Parathyroid adenoma (tissue), 2 donors: ENCODE measurements around the gene GMEB2.
A peak's percentile ranks its signal among the peaks of the same experiment; 100 is the strongest.
"Not testable (repeated sequence)": the region's sequence is repeated elsewhere in the genome, so short reads cannot be mapped to it uniquely, and the experiment has no call there.

Experiments used
- H2AFZ ChIP-seq: fragments of 300-600 bp; sonication (generic); one replicate; pipeline ENCODE4 v1.7.0; 2017; ENCODE audit warnings: antibody characterized with exemption, mild to moderate bottlenecking
- H3K27ac ChIP-seq: fragments of 300-600 bp; sonication (generic); one replicate; pipeline ENCODE4 v1.7.0; 2017
- H3K27me3 ChIP-seq: fragments of 300-600 bp; sonication (generic); one replicate; pipeline ENCODE4 v1.7.0; 2017; ENCODE audit warnings: low read length; ENCODE audit not compliant: control insufficient read depth, insufficient read depth
- H3K36me3 ChIP-seq: fragments of 300-600 bp; sonication (generic); one replicate; pipeline ENCODE4 v1.7.0; 2017; ENCODE audit warnings: low read length; ENCODE audit not compliant: control insufficient read depth, insufficient read depth
- H3K4me1 ChIP-seq: fragments of 300-600 bp; sonication (generic); one replicate; pipeline ENCODE4 v1.7.0; 2017; ENCODE audit warnings: control low read depth
- H3K4me2 ChIP-seq: fragments of 300-600 bp; sonication (generic); one replicate; pipeline ENCODE4 v1.7.0; 2017; ENCODE audit warnings: low read length
- H3K4me3 ChIP-seq: fragments of 300-600 bp; sonication (generic); one replicate; pipeline ENCODE4 v1.7.0; 2017; ENCODE audit warnings: low read depth, low read length
- H3K79me2 ChIP-seq: fragments of 300-600 bp; sonication (generic); one replicate; pipeline ENCODE4 v1.7.0; 2017; ENCODE audit warnings: control low read depth
- H3K9ac ChIP-seq: fragments of 300-600 bp; sonication (generic); one replicate; pipeline ENCODE4 v1.7.0; 2017; ENCODE audit warnings: mild to moderate bottlenecking
- H3K9me3 ChIP-seq: fragments of 300-600 bp; sonication (generic); one replicate; pipeline ENCODE4 v1.7.0; 2017; ENCODE audit warnings: low read length; ENCODE audit not compliant: control insufficient read depth
- TF ChIP-seq, protein P1 (sequence below): fragments of 300-600 bp; sonication (generic); IDR thresholded peaks from one replicate; pipeline ENCODE4 v1.7.0; 2017; ENCODE audit warnings: antibody characterized with exemption, mild to moderate bottlenecking
- donor health status: primary hyperparathyroidism.

Gene GMEB2

DNA sequence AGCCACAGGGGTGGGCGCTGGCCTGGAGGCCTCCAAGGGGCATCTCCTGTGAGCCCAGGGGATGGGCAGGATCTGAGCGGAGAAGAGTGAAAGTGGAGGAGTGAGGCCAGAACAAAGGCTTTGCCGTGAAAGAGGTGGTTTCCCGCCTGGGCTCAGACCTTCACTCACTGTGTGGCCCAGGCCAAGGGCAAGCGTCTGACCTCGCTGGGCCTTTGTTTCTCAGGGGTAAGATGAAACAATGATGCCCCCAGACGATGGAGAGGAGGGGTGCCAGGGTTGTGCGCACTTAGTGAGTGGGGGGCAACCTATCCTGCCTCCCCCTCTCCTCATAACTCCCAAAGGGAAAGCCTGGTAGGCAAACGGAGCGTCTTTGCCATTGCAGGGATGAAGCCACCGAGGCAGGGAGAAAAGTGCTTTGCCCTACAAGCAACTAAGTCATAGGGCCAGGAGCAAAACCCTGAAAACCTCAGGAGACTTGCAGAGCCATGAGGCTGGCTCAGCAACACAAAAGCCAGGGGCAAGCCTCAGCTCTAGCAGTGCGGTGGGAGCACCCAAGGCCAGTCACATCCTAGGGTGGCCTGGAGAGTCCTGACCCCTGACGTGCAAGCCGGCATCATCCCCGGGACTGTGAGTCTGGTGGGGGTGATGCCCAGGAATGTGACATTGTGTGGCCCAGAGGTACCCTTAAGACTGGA lies 27.2 kb upstream of the GMEB2 start:
- H3K9ac ChIP-seq = no peak overlapping the region

DNA sequence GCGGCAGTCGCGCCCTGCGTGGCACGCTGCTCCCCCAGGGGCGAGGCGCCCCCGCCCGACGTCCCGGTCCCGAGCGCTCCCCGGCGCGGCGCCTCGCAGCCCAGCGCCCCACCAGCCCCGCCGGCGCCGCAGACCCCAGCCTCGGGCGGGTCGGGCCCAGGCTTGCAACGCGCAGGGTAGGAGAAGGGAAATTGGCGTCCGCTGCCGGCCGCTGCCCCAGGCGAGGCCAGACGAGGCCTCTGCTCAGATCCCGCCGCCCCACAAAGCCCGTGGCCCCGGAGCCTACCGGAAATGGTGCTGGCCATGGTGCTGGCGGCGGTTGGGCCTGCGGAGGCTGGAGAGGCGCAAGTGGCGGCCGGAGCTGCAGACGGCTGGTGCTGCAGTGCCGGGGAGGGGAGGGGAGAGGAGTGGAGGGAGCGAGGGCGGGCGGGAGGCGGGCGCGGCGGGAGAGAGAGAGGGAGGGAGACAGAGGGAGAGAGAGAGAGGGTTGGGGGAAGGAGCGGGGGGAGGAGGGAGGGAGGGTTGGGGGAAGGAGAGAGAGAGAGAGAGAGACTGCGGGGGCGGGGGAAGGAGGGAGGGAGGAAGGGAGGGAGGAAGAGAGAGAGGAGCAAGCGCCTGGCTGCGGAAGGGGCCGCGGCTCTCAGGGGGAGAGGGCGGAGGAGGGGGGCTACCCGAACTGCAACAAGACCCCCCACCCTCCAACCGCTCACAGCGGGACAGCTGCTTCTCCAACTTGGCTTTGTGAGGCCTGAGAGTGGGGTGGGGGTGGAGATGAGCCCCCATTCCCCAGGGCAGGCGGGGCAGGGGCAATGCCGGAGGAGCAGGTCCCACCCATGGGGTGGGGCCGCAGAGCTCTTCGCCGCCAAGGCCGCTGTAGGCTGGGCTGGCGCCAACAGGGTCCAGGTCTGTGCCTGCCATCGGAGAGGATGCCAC lies 26.4 kb upstream of the GMEB2 start, which contains the start of gene STMN3:
Gene STMN3 (minus strand): TSS at position 384 of the 933 bp plus-strand sequence. CDS start 79 bp downstream, at position 305.
- peak within 1 kb of the TSS; percentile 52 for H3K4me3 ChIP-seq
- H2AFZ ChIP-seq = peak within 1 kb of the TSS; percentile 88
- no peaks in the 10 kb centered on the region for H3K9me3 ChIP-seq
- peaks cover 22% of the 10 kb centered on the region for H3K4me1 ChIP-seq
- TF ChIP-seq, protein P1, sequence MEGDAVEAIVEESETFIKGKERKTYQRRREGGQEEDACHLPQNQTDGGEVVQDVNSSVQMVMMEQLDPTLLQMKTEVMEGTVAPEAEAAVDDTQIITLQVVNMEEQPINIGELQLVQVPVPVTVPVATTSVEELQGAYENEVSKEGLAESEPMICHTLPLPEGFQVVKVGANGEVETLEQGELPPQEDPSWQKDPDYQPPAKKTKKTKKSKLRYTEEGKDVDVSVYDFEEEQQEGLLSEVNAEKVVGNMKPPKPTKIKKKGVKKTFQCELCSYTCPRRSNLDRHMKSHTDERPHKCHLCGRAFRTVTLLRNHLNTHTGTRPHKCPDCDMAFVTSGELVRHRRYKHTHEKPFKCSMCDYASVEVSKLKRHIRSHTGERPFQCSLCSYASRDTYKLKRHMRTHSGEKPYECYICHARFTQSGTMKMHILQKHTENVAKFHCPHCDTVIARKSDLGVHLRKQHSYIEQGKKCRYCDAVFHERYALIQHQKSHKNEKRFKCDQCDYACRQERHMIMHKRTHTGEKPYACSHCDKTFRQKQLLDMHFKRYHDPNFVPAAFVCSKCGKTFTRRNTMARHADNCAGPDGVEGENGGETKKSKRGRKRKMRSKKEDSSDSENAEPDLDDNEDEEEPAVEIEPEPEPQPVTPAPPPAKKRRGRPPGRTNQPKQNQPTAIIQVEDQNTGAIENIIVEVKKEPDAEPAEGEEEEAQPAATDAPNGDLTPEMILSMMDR = no peak
- no peaks in the 10 kb centered on the region for H3K36me3 ChIP-seq
- H3K4me2 ChIP-seq = peak within 1 kb of the TSS; percentile 77
- H3K27me3 ChIP-seq = no peaks in the 10 kb centered on the region
- H3K79me2 ChIP-seq = peaks cover 4% of the 10 kb centered on the region
- H3K9ac ChIP-seq = peak within 1 kb of the TSS; percentile 19
- H3K27ac ChIP-seq = peak within 1 kb of the TSS; percentile 86

More for the DNA sequence above, 27.2 kb upstream of the GMEB2 start:
- TF ChIP-seq, protein P1 = no peak
- H3K4me3 ChIP-seq = peak overlapping the region; percentile 42
- H3K4me1 ChIP-seq = peaks cover 25% of the 10 kb centered on the region
- peaks cover 8% of the 10 kb centered on the region for H3K79me2 ChIP-seq
- H3K36me3 ChIP-seq = no peaks in the 10 kb centered on the region
- H3K9me3 ChIP-seq = no peaks in the 10 kb centered on the region
- H3K27ac ChIP-seq = peak overlapping the region; percentile 86
- H3K4me2 ChIP-seq = peak overlapping the region; percentile 77
- no peaks in the 10 kb centered on the region for H3K27me3 ChIP-seq
- peak overlapping the region; percentile 88 for H2AFZ ChIP-seq

DNA sequence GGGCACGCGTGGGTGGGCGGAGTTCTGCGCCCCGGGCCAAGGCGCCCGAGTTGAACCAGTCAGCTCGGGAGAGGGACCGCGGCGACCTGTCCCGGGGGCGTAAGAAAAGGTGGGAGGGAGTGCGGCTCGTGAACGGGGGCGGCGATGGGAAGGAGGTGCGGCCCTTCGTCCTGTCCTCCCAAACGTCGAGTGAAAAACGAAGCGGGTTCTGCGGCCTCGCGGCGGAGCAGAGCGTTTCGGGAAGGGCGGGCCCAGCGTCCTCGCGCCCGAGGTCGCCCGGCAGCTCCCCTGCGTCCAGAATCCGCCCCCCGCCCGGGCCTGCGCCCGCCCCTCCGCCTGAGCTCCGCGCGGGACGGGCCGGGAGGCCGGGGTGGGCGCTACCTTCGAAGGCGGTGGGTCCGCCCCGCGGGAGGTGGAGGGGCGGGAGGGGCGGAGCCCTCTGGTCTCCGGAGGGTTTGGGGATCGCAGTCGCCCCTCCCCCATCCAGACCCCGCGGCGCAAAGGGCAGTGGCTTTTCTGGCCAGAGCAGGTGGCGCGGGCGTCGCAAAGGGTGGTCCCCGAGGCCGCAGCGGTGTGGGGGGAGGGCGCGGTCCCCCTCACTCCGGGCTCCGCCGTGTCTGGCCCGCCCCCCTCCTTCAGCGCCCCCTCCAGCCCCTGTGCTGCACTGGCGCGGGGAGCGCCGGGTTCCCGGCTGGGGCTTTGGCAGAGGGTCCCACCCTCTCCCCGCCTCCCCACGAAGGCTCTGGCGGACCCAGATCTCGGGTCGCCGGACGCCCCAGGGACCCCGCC lies 25.5 kb upstream of the GMEB2 start:
- Histone ChIP-seq H3K27me3 (no peaks in the 10 kb centered on the region), H3K9ac (peak overlapping the region; percentile 19), H3K27ac (peak overlapping the region; percentile 64), H3K4me1 (peaks cover 18% of the 10 kb centered on the region), H2AFZ (peak overlapping the region; percentile 69), H3K4me2 (peak overlapping the region; percentile 67), H3K4me3 (peak overlapping the region; percentile 52), H3K36me3 (no peaks in the 10 kb centered on the region), H3K79me2 (peaks cover 4% of the 10 kb centered on the region), H3K9me3 (no peaks in the 10 kb centered on the region)
- TF ChIP-seq, protein P1 = no peak

DNA sequence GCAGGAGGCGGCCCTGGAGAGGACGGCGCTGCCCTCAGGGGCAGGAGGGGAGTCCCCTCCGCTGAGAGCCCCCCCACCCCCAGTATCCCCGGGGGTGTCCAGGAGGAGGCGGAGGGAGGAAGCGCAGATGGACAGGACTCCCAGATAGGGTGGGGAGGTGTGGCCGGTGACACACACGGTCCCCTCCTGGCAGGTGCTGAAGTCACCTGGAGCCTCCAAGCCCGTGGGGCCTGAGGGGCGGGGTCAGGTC lies 25.0 kb upstream of the GMEB2 start:
- TF ChIP-seq, protein P1 = no peak
- Histone ChIP-seq H3K9ac (no peak overlapping the region), H2AFZ (peak overlapping the region; percentile 69), H3K27me3 (no peaks in the 10 kb centered on the region), H3K4me2 (peak overlapping the region; percentile 67), H3K79me2 (peaks cover 4% of the 10 kb centered on the region), H3K27ac (peak overlapping the region; percentile 64), H3K4me1 (peaks cover 13% of the 10 kb centered on the region), H3K9me3 (no peaks in the 10 kb centered on the region), H3K4me3 (peak overlapping the region; percentile 52), H3K36me3 (no peaks in the 10 kb centered on the region)

DNA sequence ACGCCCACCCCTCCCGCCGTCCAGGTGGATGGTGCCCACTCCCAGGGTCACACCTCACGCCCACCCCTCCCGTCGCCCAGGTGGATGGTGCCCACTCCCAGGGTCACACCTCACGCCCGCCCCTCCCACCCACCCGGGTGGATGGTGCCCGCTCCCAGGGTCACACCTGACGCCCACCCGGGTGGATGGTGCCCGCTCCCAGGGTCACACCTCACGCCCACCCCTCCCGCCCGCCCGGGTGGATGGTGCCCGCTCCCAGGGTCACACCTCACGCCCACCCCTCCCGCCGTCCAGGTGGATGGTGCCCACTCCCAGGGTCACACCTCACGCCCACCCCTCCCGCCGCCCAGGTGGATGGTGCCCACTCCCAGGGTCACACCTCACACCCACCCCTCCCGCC lies 23.6 kb upstream of the GMEB2 start:
- not testable (repeated sequence) for H3K9me3 ChIP-seq, H3K4me3 ChIP-seq, H3K27me3 ChIP-seq, H3K79me2 ChIP-seq, H2AFZ ChIP-seq, H3K9ac ChIP-seq, H3K4me2 ChIP-seq, H3K27ac ChIP-seq, H3K36me3 ChIP-seq
- H3K4me1 ChIP-seq = peaks cover 13% of the 10 kb centered on the region
